K562 (cell line): ENCODE results near the gene AP5M1. TPM values are rescaled to one million over a fixed set of nuclear protein-coding genes. Genes with fewer than 3 reads are reported as not detected.
A peak's percentile ranks its signal among the peaks of the same experiment; 100 is the strongest.

Experiments used
- ATAC-seq: fragments of 200-7000 bp; cut with Tn5 transposase; 3 replicates; pipeline ENCODE4 v1.9.1; 2020; ENCODE audit warnings: moderate library complexity
- BruUV-seq: library from RNA; stranded (reverse); fragments of 400-500 nt; replicated peaks from 2 replicates; lab custom pipeline; 2021; lab: Mats Ljungman, UMichigan
- CTCF ChIA-PET: fragments of 300-600 bp; formaldehyde crosslinking; extraction: SDS; loops from one replicate; lab custom pipeline; 2021; ENCODE audit warnings: low intra/inter-chr PET ratio; lab: Yijun Ruan, JAX
- POLR2A ChIA-PET: fragments of 300-600, 350-650 bp; sonication (Branson Sonifier 250); formaldehyde crosslinking; extraction: SDS; loops from one replicate; lab custom pipeline; 2021; ENCODE audit warnings: antibody characterized with exemption, inconsistent platforms; lab: Yijun Ruan, JAX
- DNase-seq, 4 experiments: peaks; one replicate each; pipeline versions ENCODE4 v3.0.0 to v3.0.0-alpha.2; 2011 to 2018; ENCODE audit warnings: low spot score in 3 of 4, mixed read lengths in 3 of 4; ENCODE audit errors: extremely low read depth in 1 of 4
- FAIRE-seq: peaks from 2 replicates; lab custom pipeline; 2011; peaks lifted over from hg19 to GRCh38; lab: Jason Lieb, UNC
- H2AFZ ChIP-seq: 2 replicates; pipeline ENCODE4 v1.6.0; 2011; ENCODE audit warnings: low read depth, low read length, control low read depth, inconsistent platforms
- H3K27ac ChIP-seq: fragments of 200-600 bp; 3 replicates; pipeline ENCODE4 v1.8.0; 2011; ENCODE audit warnings: low read depth, mild to moderate bottlenecking, control low read depth, inconsistent platforms, low read length, moderate library complexity, mixed read lengths; ENCODE audit errors: extremely low read depth
- H3K27me3 ChIP-seq, 2 experiments: fragments of 300-600 bp in 1 of 2; 2 replicates in 1 of 2; 3 replicates in 1 of 2; pipeline versions ENCODE4 v1.6.0 to v1.8.0; 2011; ENCODE audit warnings: inconsistent platforms in 2 of 2, low read length in 2 of 2, mild to moderate bottlenecking in 1 of 2, mixed read lengths in 1 of 2, moderate library complexity in 1 of 2; ENCODE audit not compliant: control insufficient read depth in 2 of 2, insufficient read depth in 2 of 2
- H3K36me3 ChIP-seq: fragments of 300-600 bp; 3 replicates; pipeline ENCODE4 v1.8.0; 2011; ENCODE audit warnings: mild to moderate bottlenecking, low read length, inconsistent platforms; ENCODE audit not compliant: control insufficient read depth, insufficient read depth
- H3K4me1 ChIP-seq, 2 experiments: fragments of 200-600 bp in 1 of 2; replicated peaks in 1 of 2; 2 replicates in 1 of 2; 3 replicates in 1 of 2; pipeline versions ENCODE4 v1.5.1 to v1.8.0; 2011; ENCODE audit warnings: inconsistent platforms in 2 of 2, low read length in 2 of 2, mild to moderate bottlenecking in 1 of 2, mixed read lengths in 1 of 2, moderate library complexity in 1 of 2; ENCODE audit not compliant: control insufficient read depth in 2 of 2, insufficient read depth in 2 of 2
- H3K4me2 ChIP-seq: 2 replicates; pipeline ENCODE4 v1.6.1; 2011; ENCODE audit warnings: low read length, control low read depth, inconsistent platforms, mixed read lengths; ENCODE audit not compliant: insufficient read depth
- H3K4me3 ChIP-seq: fragments of 200-600 bp; sonication (generic), shearing (Covaris generic); 2 replicates; pipeline ENCODE4 v1.5.1; 2016; ENCODE audit warnings: control low read depth, inconsistent platforms
- H3K79me2 ChIP-seq: fragments of 200-600 bp; 3 replicates; pipeline ENCODE4 v1.8.0; 2011; ENCODE audit warnings: low read length, inconsistent platforms; ENCODE audit not compliant: control insufficient read depth, insufficient read depth
- H3K9ac ChIP-seq, 2 experiments: 2 replicates each; pipeline versions ENCODE4 v1.6.0 to v1.6.1; 2011; ENCODE audit warnings: low read depth in 2 of 2, low read length in 2 of 2, control low read depth in 1 of 2, inconsistent platforms in 1 of 2, mild to moderate bottlenecking in 1 of 2, mixed read lengths in 1 of 2; ENCODE audit not compliant: insufficient read depth in 1 of 2
- H3K9me1 ChIP-seq: one replicate; pipeline ENCODE4 v1.6.0; 2011; ENCODE audit warnings: inconsistent platforms, mild to moderate bottlenecking, low read length, moderate library complexity; ENCODE audit not compliant: control insufficient read depth, insufficient read depth
- H3K9me3 ChIP-seq: replicated peaks from 2 replicates; pipeline ENCODE4 v1.5.1; 2011; ENCODE audit warnings: low read depth, low read length, inconsistent platforms; ENCODE audit not compliant: control insufficient read depth, insufficient read depth
- H4K20me1 ChIP-seq: replicated peaks from 2 replicates; pipeline ENCODE4 v1.6.1; 2011; ENCODE audit warnings: low read length, inconsistent platforms, mixed read lengths; ENCODE audit not compliant: control insufficient read depth, insufficient read depth
- RAD21 ChIP-seq, 2 experiments: fragments of 250-450 bp in 1 of 2; fragments of 450-650 bp in 1 of 2; sonication (Bioruptor Pico) in 1 of 2; formaldehyde crosslinking in 1 of 2; IDR thresholded peaks in 1 of 2; conservative IDR thresholded peaks in 1 of 2; 2 replicates each; pipeline versions ENCODE4 v1.4.0 to v1.8.0; 2020 to 2022; ENCODE audit warnings: mild to moderate bottlenecking in 2 of 2, moderate library complexity in 1 of 2
- TFE3 ChIP-seq: fragments of 450-650 bp; formaldehyde crosslinking; IDR thresholded peaks from 2 replicates; pipeline ENCODE4 v1.4.0; 2020; ENCODE audit warnings: mild to moderate bottlenecking, mixed read lengths
- ZZZ3 ChIP-seq: fragments of 450-650 bp; IDR thresholded peaks from 2 replicates; pipeline ENCODE4 v1.6.1; 2016; ENCODE audit warnings: antibody characterized with exemption, mild to moderate bottlenecking, moderate library complexity
- WGBS: fragments of 100-300 bp; shearing (Covaris generic); methylation state at CpG from one replicate; pipeline ENCODE4 v1.1.6; 2016; ENCODE audit warnings: low coverage, mixed read lengths; ENCODE audit not compliant: insufficient coverage; ENCODE audit errors: missing lambda C conversion rate; 5-methylcytosine and 5-hydroxymethylcytosine counted together
- in situ Hi-C: fragments of 300-500 bp; cut with MboI; formaldehyde crosslinking; loops from 4 replicates; pipeline ENCODE4 v1.15.0; 2018; ENCODE audit warnings: inconsistent platforms, mixed read lengths
- intact Hi-C: fragments of 100-400 bp; cut with micrococcal nuclease; formaldehyde crosslinking; loops from 2 replicates; pipeline ENCODE4 v1.14.2; 2022
- polyA plus RNA-seq, 8 experiments: library from polyadenylated mRNA; depleted of rRNA in 4 of 8; stranded (reverse) in 5 of 8; unstranded in 3 of 8; fragments of >200 nt; fragmentation: Nextera tagmentation in 2 of 8; fragmentation: Illumina TruSeq in 1 of 8; extraction: Ambion mirVana in 2 of 8; extraction: Trizol in 1 of 8; gene quantifications; 2 replicates each; pipeline versions ENCODE4 v1.2.1 to v1.2.3, GENCODE V29; 2011 to 2014; ENCODE audit warnings: inconsistent platforms in 1 of 8, missing spikeins in 1 of 8
- total RNA-seq, 7 experiments: library from RNA; depleted of rRNA in 6 of 7; stranded (reverse); fragments of >200 nt in 6 of 7; fragmentation: Illumina TruSeq in 2 of 7; extraction: Trizol in 2 of 7; gene quantifications; 2 replicates each; pipeline versions ENCODE4 v1.2.1 to v1.2.3, GENCODE V29; 2011 to 2021; ENCODE audit warnings: low replicate concordance in 1 of 7
- TF ChIP-seq, protein P1 (sequence below), 3 experiments: IDR thresholded peaks in 2 of 3; conservative IDR thresholded peaks in 1 of 3; 2 replicates each; pipeline ENCODE4 v1.5.1; 2011 to 2012; ENCODE audit warnings: low read length in 3 of 3, mild to moderate bottlenecking in 3 of 3, control low read depth in 2 of 3, improper control_type of control experiment in 1 of 3, inconsistent platforms in 1 of 3, low read depth in 1 of 3, mixed read lengths in 1 of 3, moderate library complexity in 1 of 3; ENCODE audit not compliant: insufficient read depth in 2 of 3

The AP5M1 gene
- total and polyA plus RNA-seq, 9 of the 15 experiments (the other 6 are each of a cell fraction or from before 2014, with no cell fraction given): 16.1 to 51.7 (median 30.9) TPM

GRCh38 chr14:57293866-57294837, 25.4 kb downstream of the AP5M1 start:
- H3K27me3 ChIP-seq: no peaks in the 10 kb centered on the region
- intact Hi-C loops: loop anchor here (10.0 kb wide), 3 partner anchors 99 to 809 kb away; no protein-coding TSS in a partner anchor
- no peak for FAIRE-seq

More at GRCh38 chr14:57293866-57294837, 25.4 kb downstream of the AP5M1 start:
- in situ Hi-C loops: no loop called here
- ChIA-PET CTCF (interaction anchor here (0.6 to 1.7 kb wide), 2 partner anchors 803 to 1226 kb away, joined by 3 to 7 read pairs; no protein-coding TSS in a partner anchor), POLR2A (interaction anchor here (0.5 to 0.7 kb wide), 2 partner anchors 20 to 25 kb away, joined by 3 read pairs; partner anchors contain the start of genes AP5M1 and EXOC5)
- Histone ChIP-seq H3K9ac (no peak overlapping the region), H3K79me2 (no peaks in the 10 kb centered on the region), H4K20me1 (no peaks in the 10 kb centered on the region), H3K4me2 (no peak overlapping the region), H2AFZ (no peak overlapping the region), H3K9me3 (no peaks in the 10 kb centered on the region), H3K27ac (no peak overlapping the region), H3K4me3 (no peak overlapping the region), H3K4me1 (no peaks in the 10 kb centered on the region), H3K36me3 (peaks cover 21% of the 10 kb centered on the region; the same call in 1 of the 3 replicates), H3K9me1 (no peaks in the 10 kb centered on the region)
- WGBS: 100% methylated on average over 1 of the region's 1 CpG
- TF ChIP-seq, protein P1, sequence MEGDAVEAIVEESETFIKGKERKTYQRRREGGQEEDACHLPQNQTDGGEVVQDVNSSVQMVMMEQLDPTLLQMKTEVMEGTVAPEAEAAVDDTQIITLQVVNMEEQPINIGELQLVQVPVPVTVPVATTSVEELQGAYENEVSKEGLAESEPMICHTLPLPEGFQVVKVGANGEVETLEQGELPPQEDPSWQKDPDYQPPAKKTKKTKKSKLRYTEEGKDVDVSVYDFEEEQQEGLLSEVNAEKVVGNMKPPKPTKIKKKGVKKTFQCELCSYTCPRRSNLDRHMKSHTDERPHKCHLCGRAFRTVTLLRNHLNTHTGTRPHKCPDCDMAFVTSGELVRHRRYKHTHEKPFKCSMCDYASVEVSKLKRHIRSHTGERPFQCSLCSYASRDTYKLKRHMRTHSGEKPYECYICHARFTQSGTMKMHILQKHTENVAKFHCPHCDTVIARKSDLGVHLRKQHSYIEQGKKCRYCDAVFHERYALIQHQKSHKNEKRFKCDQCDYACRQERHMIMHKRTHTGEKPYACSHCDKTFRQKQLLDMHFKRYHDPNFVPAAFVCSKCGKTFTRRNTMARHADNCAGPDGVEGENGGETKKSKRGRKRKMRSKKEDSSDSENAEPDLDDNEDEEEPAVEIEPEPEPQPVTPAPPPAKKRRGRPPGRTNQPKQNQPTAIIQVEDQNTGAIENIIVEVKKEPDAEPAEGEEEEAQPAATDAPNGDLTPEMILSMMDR (IDR thresholded peaks at IDR 0.05 in 2 of 3, conservative IDR thresholded peaks at IDR 0.05 in 1 of 3; ENCODE audit: insufficient read depth in 2 of 3, low read depth in 1 of 3, low read length in 3 of 3): peak in 2 of 3 experiments; percentile 12 to 41; a peak in 1 of 6 replicates
- TF ChIP-seq ZZZ3 (no peak), RAD21 (CRISPR knock-in tag; conservative IDR thresholded peaks at IDR 0.05 in 1 of 2, IDR thresholded peaks at IDR 0.05 in 1 of 2) (peak in 1 of 2 experiments; percentile 15; a peak in 1 of 4 replicates), TFE3 (no peak)
- no peak for ATAC-seq
- BruUV-seq: no TSS peak
- no peak for DNase-seq
